Tibial nerve (tissue), 3 donors: ENCODE results near the gene SLC12A7.

Experiments used
- CTCF ChIP-seq, 5 experiments: fragments of 200-600 bp in 3 of 5; fragments of 450-650 bp in 2 of 5; sonication (generic) in 3 of 5; IDR thresholded peaks; one replicate each; pipeline ENCODE4 v1.5.1; 2016 to 2019; ENCODE audit warnings: antibody characterized with exemption in 5 of 5, mild to moderate bottlenecking in 3 of 5, moderate library complexity in 2 of 5
- POLR2A ChIP-seq, 2 donors: fragments of 450-650 bp; IDR thresholded peaks; one replicate each; pipeline ENCODE4 v1.6.1; 2017; ENCODE audit warnings: antibody characterized with exemption in 2 of 2, mild to moderate bottlenecking in 2 of 2, moderate library complexity in 2 of 2

- TF ChIP-seq CTCF (IDR thresholded peaks at IDR 0.05), result no peak
- TF ChIP-seq POLR2A (IDR thresholded peaks at IDR 0.05), result no peak
Observed at GRCh38 chr5:1121044-1121443, 9.2 kb upstream of the SLC12A7 start.
